Measurements from ENCODE around the gene KLF7. TPM values are rescaled to one million over a fixed set of nuclear protein-coding genes. Genes with fewer than 3 reads are reported as not detected.

KLF7 gene
- total RNA-seq, 1 donor from 2014 or later, result 35.8 TPM

- H3K9me3 Mint-ChIP-seq, result peaks cover 12% of the 10 kb centered on the region
Measured at GRCh38 chr2:207032490-207032889, 133.3 kb downstream of the KLF7 start.

More at GRCh38 chr2:207032490-207032889, 133.3 kb downstream of the KLF7 start:
- no peak for ATAC-seq (ENCODE audit: low read depth)
- DNase-seq, result no peak
- POLR2A ChIA-PET, result no interaction called here
- Mint-ChIP-seq H3K4me1 (no peaks in the 10 kb centered on the region), H3K4me3 (no peak overlapping the region), H3K27ac (no peak overlapping the region), H3K36me3 (ENCODE audit: low read depth) (no peaks in the 10 kb centered on the region), H3K27me3 (no peaks in the 10 kb centered on the region)
- no peak for TF ChIP-seq CTCF (IDR thresholded peaks at IDR 0.05)
- CTCF ChIA-PET, result no interaction called here
- intact Hi-C loops (cut with micrococcal nuclease), result no loop called here

Other genes starting within 250 kb of the KLF7 start
- not detected in 2 replicates for gene CPO, start 226.4 kb downstream of the KLF7 start, total RNA-seq

Measured in activated B cell treated with CpG ODN at 0.5 μM for 24 hours (primary cell).